T-helper 22 cell (primary cell): Measurements from ENCODE around the gene SPTBN2.
A peak's percentile ranks its signal among the peaks of the same experiment; 100 is the strongest.
"Not testable (repeated sequence)": the region's sequence is repeated elsewhere in the genome, so short reads cannot be mapped to it uniquely, and the experiment has no call there.

ENCODE experiments used
- DNase-seq: peaks from one replicate; pipeline ENCODE4 v3.0.0-alpha.2; 2020; ENCODE audit warnings: low read depth

The SPTBN2 gene

DNA sequence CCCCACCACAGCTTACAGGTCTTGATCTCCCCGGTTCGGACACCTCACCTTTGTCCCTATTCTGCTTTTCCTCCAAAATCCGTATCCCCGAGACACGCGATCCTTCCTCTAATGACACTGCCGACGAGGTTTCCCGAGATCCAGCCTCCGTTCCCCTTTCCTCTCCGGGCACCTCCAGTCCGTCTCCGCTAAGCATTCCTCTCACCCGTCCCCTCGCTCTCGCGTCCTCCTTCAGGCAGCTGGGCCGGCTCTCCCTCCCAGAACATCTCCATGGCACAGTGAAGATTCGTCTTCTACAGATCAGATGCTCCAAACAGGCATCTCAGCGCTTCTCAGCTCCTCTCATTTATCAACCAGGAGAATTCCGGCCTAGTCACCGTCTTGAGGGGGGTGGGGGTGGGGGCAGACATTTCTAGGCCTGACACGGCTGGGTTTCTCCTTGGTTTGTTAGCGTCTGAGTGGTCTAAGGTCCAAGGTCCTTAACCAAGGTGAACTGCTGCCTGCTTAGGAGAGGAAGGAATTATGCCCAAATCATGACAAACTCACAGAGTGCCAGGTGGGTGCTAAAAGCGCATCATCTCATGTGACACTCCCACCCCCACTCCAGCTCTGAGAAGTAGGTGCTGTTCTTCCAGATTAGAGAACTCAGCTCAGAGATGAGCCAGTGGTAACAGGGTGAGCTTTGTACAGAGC lies at the start of gene SPTBN2:
SPTBN2 (minus strand) TSS at position 524 of the 693 bp plus-strand sequence. CDS start 7,976 bp downstream, outside the sequence.
- DNase-seq = no peak

DNA sequence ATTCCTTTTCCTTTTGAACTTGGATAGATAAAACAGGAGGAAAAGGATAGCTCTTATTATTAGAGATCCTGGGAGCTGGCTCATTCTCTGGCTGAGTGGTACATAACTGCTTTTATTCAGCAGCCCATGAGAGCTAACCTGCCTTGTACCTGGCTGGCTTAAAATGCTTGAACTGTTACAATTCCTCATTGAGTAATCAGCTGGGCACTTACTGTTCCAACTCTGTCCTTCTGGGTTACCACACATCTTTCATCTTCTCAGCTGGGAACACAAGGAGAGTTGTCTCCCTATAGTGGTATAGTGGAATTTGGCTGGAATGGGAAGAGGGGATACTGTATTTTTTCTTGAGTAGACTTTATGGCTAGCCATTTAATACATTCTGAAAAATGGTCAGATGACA lies 39.8 kb upstream of the SPTBN2 start:
- no peak for DNase-seq

DNA sequence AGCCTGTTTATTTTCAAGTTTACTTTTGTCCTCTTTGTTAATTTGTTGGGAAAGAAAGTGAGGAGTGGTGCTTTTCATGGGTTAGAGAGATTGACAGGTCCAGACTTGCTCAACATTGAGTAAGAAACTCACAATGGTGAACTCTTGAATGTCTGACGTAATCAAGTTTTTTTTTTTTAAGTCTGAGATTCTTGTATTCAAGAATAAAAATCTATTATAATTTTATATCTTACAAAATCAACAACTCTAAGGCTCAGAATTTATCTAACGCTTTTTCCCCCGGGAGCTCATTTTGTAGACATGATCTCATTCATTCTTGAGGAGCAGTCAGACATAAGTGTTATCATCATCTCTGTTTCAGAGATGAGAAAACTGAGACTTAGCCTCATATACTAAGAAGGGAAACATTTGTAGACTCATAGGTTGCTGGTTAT lies 39.1 kb upstream of the SPTBN2 start:
- no peak for DNase-seq

DNA sequence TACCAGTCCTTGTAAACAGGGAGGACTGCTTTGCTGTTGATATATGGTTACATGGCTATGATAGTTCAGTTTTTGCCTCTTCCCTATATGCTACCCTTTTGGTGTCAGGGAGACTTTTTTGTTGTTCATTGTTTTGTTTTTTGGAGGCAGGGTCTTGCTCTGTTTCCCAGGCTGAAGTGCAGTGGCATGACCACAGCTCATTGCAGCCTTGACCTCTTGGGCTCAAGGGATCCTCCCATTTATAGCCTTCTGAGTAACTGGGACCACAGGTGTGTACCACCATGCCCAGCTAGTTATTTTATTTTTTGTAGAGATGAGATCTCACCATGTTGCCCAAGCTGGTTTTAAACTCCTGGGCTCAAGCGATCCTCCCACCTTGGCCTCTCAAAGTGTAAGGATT lies 38.6 kb upstream of the SPTBN2 start:
- no peak for DNase-seq

DNA sequence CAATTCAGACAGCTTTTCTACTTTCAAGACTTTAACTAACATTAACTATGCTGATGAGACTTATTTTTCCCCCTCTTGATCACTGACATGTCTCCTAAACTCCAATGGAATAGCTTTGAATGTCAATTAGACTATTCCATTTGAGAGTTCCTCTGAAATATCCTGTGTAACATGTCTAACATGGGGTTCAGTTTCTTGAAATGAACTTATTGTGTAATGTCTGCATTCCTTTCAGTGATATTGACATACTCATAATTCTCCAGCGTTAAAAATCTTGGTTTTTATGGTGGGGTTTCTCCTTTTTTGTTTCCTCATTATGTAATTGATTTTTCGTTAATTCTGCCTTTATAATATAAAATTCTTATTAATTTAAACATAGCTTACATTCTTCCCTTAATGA lies 37.7 kb upstream of the SPTBN2 start:
- DNase-seq = no peak

DNA sequence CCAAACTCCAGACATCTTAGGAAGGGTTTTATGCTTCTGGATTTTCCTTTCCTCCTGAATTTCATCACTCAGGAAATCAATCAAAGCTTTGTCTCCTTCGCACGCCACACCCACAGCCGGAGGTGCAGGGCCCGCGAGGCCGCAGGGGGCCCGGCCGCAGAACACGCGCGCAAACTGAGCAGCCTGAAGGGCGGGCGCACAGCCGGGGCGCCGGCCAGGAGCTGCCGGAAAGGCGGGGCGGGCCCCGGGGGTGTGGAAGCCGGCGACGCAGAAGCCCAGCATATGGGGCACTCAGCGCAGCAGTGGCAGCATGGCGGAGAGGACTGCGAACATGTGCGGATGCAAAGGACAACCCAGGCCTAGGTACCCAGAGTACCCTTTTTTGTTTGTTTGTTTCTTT lies 33.1 kb upstream of the SPTBN2 start:
- no peak for DNase-seq

DNA sequence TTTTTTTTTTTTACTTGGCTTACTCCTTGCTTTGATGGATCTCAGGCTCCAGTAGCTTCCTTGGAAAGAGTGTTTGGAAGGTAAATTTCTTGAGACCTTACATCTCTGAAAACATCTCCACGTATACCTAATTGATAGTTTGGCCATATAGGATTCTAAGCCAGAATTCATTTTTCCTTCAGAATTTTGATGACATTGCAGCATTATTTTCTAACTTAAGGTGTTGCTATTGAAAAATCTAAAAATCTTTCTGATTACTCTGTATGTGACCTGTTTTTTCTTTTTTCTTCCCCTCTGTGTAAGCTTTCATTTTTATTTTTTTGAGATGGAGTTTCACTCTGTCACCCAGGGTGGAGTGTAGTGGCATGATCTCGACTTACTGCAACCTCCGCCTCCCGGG lies 23.1 kb upstream of the SPTBN2 start:
- DNase-seq = no peak

DNA sequence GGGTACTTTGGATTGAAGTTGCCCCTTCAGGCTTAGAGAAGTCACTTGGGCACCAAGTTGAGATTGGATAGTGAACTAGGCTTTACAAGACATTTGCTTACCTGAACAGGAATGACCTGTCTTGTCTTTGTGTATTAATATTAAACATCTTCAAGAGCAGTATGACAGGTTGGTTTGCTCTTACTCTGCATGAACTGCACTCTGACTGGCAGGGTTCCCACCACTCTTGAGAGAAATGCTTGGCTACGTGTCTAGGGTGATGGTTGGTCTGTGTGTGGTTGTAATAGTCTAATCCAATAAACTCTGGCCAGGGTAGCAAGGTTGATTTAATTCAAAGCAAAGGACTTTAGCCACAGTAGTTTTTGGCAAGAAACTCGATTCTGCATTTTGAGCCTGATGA lies 20.1 kb upstream of the SPTBN2 start:
- no peak for DNase-seq

DNA sequence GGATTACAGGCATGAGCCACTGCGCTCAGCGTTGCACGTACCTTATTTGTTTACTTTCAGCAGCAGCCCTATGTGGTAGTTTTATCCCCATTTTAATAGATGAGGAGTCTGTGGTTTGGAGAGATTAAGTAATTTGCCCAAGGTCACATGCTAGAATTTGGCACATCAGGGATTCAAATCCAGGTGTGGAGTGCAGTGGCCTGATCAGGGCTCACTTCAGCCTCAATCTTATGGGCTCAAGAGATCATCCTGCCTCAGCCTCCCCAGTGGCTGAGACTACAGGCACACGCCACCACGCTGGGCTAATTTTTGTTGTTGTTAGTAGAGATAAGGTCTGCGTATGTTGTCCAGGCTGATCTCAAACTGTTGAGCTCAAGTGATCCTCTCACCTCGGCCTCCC lies 18.5 kb upstream of the SPTBN2 start:
- DNase-seq = no peak

DNA sequence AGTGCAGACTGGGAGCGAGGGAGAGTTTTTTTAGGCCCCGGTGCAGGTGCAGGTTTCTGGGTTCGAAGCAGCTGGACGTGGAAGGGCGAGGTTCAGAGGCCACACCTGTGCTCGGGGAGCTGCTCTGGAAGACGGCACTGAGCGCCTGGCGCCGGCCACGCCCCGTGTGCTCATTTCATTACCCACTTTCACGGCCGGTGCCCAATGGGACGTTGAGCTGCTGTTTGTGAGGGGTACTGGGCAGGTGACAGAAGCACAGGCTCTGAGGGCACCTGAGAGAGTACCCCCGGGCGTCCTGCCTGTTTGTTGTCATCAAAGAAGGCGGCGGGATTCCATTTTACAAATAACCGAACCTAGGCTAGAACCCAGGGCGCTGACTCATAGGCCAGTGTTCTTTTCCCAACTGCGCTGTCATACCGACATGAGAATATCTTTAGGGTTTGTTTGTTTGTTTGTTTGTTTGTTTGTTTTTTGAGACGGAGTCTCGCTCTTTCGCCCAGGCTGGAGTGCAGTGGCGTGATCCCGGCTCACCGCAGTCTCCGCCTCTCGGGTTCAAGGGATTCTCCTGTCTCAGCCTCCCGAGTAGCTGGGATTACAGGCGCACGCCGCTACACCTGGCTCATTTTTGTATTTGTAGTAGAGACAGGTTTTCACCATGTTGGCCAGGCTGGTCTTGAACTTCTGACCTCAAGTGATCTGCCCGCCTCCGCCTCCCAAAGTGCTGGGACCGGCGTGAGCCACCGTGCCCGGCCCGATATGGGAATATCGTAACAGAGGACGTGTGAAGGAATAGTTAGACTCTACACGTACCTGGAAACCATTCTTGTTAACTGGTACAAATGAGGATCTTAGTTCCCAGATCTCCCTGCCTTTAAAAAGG lies 16.6 kb upstream of the SPTBN2 start:
- no peak for DNase-seq

DNA sequence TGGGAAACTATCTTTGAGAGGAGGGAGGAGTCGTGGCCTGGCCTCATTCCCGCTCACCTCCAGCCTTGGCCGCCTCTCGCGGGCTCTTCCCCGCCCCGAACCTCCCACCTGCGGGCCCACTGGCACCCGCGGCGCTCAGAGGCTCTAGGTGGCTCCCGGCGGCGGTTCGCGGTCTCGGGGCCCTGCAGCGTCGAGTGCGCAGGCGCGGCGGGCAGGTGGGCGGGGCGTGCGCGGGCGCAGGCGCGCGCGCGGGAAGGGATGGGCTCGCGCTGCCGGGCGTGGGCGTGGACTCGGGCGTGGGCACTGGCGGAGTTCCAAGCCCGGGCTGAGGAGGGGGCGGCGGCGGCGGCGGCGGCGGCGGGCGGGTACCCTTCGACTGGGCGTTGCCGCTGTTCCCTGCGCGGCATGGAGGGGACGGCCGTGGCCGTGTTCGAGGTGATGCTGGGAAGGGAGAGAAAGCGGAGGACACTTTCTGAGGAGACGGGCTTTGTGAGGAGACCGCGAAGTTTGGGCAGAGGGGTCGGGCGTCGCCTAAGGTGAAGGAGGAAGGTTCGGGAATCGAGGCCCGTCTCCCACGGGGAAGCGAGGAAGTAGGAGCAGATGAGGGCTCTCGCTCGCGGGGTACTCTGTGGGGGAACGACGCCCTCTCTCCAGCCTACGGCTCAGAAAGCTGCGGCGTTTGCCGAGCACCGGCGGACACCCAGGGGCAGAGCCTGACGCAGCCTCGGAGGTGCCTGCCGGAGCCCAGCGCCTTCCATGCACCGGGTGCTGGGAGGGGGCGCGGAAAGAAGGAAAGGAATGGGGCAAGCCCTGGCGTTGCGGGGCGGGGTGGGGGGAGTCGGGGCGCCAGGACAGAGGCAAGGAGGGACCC lies 15.7 kb upstream of the SPTBN2 start:
- peak; percentile 81 for DNase-seq

DNA sequence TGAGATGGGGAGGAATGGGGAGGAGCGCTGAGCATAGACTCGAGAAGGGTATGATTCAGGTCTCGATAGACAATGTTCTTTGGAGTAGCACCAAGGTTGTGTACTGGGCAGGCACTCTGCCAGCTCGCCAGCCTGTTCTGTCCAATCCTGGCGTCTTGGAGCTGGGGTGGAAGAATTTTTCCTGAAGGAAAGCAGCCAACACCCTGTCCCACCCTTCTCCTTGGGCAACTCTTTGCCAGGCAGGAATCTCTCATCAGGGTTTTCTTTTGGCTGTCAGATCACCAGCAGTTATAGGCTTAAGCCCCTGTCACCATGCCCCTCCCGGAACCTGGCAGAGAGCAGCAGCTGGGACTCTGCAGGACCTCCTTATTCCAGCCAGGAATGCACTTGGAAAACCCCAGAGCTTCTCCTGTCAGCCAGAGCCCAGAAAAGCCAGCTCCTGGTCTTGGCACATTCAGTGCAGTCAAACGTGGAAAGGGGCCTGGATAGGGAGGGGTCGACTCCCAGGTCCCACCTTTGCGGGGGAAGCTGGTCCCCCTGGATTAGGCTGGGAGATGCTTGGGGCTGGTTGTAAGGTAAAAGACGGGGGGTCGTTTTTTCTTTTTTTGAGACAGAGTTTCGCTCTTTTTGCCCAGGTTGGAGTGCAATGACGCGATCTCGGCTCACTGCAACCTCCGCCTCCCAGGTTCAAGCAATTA lies 14.4 kb upstream of the SPTBN2 start:
- DNase-seq = no peak

DNA sequence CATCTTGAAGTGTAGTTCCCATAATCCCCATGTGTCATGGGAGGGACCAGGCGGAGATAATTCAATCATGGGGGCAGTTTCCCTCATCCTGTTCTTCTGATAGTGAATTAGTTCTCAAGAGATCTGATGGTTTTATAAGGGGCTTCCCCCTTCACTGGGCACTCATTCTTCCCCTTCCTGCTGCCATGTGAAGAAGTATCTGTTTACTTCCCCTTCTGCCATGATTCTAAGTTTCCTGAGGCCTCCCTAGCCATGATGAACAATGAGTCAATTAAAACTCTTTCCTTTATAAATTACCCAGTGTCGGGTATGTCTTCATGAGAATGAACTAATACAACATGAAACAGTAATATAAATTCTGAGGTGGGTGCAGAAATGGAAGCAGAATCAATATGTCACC lies 12.1 kb upstream of the SPTBN2 start:
- DNase-seq = no peak

DNA sequence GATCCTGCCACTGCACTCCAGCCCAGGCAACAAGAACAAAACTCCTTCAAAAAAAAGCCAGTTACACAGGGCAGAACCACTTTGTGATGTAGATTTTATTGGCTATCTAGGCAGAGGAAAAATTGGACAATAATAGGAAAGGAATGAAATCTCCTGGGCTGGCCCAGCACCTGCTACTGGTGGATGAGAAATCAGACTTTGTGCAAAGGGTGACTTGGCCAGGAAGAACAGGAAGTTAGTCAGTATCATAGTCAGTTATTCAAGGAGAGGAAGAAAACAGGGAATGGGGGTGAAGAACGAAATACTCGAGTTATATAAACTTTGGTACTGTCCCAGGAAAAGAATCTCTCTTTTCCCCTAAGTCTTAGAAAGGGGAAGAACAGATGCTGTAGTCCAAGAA lies 11.0 kb upstream of the SPTBN2 start:
- DNase-seq = no peak

DNA sequence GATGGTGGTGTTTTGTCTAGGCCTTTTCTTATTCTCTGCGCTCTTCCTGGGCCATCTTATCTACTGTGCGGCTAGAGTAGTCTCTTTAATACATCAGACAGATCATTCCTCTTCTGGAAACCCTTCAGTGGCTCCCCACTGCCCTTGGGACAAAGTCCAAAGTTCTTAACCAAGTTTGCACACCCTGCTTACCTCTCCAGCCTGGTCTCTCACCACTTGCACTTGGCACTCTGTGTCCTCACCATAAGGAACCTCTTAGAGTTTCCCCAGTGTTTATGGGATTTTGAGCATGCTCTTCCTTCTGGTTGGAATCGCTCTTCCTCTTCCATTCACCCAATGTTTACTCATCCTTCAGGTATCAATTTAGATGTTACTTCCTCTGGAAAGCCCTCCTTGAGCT lies 5.2 kb upstream of the SPTBN2 start:
- no peak for DNase-seq

DNA sequence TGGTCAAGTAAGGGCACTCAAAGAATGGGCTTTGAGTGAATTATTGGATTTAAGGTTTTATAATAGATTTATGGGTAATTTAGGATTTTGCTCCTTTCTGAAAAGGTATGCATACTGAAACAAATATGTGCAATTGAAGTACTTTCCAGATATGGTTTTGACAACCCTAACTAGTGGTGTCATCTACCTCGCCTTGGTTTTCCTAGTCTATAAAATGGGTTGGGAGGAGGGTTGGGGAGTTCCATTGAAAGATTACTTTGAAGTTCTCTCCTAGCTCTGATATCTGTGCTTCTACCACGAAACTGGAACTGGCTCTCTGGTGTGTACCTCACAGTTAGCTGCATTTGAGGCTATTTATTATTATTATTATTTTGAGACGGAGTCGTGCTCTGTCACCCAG lies 431 bp upstream of the SPTBN2 start:
- DNase-seq = no peak

DNA sequence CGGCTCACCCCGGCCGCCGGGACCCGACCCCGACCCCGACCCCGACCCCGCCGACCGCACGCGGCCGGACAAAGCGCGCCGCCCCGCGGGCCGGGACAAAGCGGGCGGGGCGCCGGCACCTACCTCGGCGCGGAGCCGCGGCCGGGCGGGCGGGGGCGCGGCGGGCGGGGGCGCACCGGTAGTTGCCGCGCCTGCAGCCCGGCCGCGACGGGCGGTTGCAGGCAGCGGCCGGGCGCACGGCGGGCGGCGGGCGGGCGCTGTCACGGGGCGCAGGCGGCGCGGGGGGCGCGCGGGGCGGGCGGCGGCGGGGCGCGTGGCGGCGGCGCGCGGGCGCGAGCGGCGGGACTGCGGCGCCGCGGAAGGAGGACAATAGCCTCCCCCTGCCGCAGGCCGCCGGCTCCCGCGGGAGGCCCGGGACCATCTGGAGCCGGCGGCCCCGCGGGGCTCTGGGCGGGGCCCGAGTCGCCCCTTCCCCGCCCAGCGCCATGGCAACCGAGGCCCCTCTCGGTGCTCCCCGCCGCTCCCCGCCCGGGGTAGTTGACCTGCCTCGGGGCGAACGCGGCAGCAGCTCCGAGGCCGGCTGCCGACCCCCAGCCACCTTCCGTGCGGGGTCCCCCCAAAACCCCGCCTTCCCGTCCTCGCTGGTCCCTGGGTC lies 851 bp downstream of the SPTBN2 start:
- DNase-seq = no peak

DNA sequence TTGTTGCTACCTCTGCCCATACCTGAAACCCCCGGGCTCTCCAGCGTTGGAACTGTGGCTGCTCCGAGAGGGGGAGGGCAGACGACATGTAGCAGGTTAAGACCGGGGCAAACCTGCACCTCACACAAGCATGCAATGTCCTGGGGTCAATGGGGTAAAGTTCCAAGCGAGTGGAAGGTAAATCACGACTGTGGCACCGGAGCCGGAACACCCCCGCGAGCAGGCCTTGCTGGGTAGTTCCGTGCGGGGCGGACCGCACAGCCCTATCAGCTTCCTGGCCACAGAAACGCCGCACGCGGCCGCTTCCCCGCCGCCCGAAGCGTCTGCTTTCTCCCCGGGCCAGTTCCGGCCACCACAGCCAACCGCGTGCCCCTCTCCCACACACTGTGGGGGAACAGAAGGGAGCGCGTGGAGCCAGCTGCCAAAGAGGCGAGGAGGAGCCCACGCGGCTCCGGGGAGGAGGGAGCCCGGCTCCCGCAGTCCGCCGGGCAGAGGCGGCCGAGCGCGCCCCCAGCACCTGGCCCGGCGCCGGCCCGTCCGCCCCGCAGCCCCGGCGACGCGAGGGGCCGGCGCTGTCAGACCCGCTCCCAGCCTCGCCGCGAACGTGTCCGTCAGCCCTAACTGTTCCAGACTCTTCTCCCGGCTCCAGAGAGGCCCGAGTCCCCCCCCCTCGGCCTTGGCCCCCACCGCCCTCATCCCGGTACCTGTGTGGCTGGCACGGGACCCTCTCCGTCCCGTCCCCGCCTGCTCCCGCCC lies 1.6 kb downstream of the SPTBN2 start:
- no peak for DNase-seq

DNA sequence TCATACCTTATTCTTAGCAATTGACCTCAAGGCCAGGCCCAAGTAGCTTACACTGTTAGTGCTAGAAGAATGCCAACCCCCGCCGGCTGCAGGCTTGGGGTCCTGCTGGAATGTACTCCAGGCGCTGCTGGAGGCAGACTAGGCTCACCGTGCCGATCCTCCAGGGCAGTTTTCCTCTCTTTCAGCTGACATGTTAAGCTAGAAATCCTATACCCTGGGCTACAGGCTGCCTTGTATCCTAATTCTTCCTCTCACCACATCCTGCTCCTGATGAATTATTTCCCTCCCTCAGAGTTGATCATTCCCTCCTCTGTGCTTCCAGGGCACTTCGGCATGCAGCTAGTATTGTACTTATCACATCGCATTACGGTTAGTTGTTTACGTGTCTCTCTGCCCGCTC lies 3.4 kb downstream of the SPTBN2 start:
- DNase-seq = no peak

DNA sequence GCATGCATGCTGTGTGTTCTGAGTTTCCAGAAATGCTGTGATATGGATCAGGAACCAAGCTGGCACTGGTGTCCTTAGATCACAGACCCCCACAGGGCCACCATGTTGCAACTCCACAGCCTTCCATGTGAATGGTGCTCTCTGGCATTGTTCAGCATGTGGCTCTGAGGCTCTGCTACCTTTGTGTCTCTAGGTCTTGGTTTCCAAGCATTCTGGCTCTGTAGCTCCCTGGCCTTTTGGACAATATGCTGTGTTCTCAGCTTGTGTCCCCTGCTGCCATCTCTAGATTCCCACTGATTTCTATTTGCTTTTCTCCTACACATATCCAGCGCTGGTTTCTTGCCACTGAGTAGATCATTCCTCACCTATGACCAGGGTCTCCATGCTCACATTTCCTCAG lies 3.9 kb downstream of the SPTBN2 start:
- no peak for DNase-seq

DNA sequence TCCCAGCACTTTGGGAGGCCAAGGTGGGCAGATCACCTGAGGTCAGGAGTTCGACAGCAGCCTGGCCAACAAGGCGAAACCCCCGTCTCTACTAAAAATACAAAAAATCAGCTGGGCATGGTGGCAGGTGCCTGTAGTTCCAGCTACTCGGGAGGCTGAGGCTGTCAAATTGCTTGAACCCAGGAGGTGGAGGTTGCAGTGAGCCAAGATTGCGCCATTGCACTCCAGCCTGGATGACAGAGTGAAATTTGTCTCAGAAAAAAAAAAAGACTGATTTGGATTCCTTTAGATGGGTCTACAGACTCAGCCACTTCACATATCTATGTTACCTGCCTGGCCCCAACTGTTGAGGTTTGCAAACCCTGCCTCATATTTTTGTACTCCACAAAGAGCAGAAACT lies 4.8 kb downstream of the SPTBN2 start:
- DNase-seq = not testable (repeated sequence)
